ENCODE measurements around the gene MAMSTR. TPM values are rescaled to one million over a fixed set of nuclear protein-coding genes. Genes with fewer than 3 reads are reported as not detected.
"Not testable (repeated sequence)": the region's sequence is repeated elsewhere in the genome, so short reads cannot be mapped to it uniquely, and the experiment has no call there.

MAMSTR gene
- total RNA-seq, 1 experiment from 2014 or later, result 0.16 TPM

DNA sequence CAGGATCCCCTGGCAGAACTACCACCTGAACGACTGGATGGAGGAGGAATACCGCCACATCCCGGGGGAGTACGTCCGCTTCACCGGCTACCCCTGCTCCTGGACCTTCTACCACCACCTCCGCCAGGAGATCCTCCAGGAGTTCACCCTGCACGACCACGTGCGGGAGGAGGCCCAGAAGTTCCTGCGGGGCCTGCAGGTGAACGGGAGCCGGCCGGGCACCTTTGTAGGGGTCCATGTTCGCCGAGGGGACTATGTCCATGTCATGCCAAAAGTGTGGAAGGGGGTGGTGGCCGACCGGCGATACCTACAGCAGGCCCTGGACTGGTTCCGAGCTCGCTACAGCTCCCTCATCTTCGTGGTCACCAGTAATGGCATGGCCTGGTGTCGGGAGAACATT is 16.2 kb downstream of the MAMSTR start:
- Histone ChIP-seq H3K4me3 (no peak overlapping the region), H3K27ac (no peak overlapping the region), H3K36me3 (no peaks in the 10 kb centered on the region), H3K4me1 (replicated peaks) (0 out of 2 replicates have a peak, but pooled peaks cover under 1% of the 10 kb centered on the region), H3K27me3 (replicated peaks) (no peaks in the 10 kb centered on the region), H3K9me3 (replicated peaks) (no peaks in the 10 kb centered on the region)
- DNase-seq (ENCODE audit: low read depth in 1 of 2, low spot score in 2 of 2), result no peak

- Histone ChIP-seq H3K27ac (no peak overlapping the region), H3K36me3 (no peaks in the 10 kb centered on the region), H3K9me3 (replicated peaks) (no peaks in the 10 kb centered on the region), H3K4me3 (no peak overlapping the region), H3K4me1 (replicated peaks) (0 out of 2 replicates have a peak, but pooled peaks cover 4% of the 10 kb centered on the region), H3K27me3 (replicated peaks) (no peaks in the 10 kb centered on the region)
- no peak for DNase-seq (ENCODE audit: low read depth in 1 of 2, low spot score in 2 of 2)
Measured at GRCh38 chr19:48702701-48703100, 16.8 kb downstream of the MAMSTR start.

DNA sequence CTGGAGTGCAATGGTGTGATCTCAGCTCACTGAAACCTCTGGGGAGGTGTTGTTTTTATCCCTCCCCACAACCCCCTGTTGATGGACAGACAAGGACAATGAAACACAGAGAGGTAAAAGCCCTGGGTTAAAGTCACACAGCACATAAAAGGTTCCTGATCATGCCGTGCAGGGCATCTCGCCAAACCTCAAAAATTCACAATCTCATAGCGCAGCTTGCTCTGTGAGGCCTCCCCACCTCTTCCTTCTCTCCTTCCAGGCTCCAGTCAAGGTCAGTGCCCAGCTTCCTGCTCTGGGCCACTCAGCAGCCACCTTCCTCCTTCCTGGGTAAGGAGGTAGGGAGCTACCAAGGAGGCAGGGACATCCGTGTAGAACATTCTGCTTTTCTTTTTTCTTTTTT is 21.5 kb downstream of the MAMSTR start:
- H3K4me1 ChIP-seq (replicated peaks), result 0 out of 2 replicates have a peak, but pooled peaks cover 4% of the 10 kb centered on the region
- H3K27ac ChIP-seq, result no peak overlapping the region
- DNase-seq (ENCODE audit: low read depth in 1 of 2, low spot score in 2 of 2), result peak in 1 of 2 experiments; percentile 15
- H3K4me3 ChIP-seq, result no peak overlapping the region
- H3K9me3 ChIP-seq (replicated peaks), result no peaks in the 10 kb centered on the region
- H3K36me3 ChIP-seq, result no peaks in the 10 kb centered on the region
- no peaks in the 10 kb centered on the region for H3K27me3 ChIP-seq (replicated peaks)

GRCh38 chr19:48696353-48697010 is 23.0 kb downstream of the MAMSTR start:
- Histone ChIP-seq H3K27ac (no peak overlapping the region), H3K9me3 (replicated peaks) (no peaks in the 10 kb centered on the region), H3K4me3 (no peak overlapping the region), H3K27me3 (replicated peaks) (no peaks in the 10 kb centered on the region), H3K4me1 (replicated peaks) (0 out of 2 replicates have a peak, but pooled peaks cover 4% of the 10 kb centered on the region), H3K36me3 (no peaks in the 10 kb centered on the region)
- DNase-seq (ENCODE audit: low read depth in 1 of 2, low spot score in 2 of 2), result no peak

GRCh38 chr19:48695743-48696352 is 23.7 kb downstream of the MAMSTR start, which contains the start of gene FUT2:
TSS of gene FUT2 (plus strand) at chr19:48695971. CDS start at chr19:48702957, 6,986 bp downstream.
- H3K27me3 ChIP-seq (replicated peaks), result no peaks in the 10 kb centered on the region
- H3K36me3 ChIP-seq, result no peaks in the 10 kb centered on the region
- no peak within 1 kb of the TSS for H3K4me3 ChIP-seq
- no peak for DNase-seq (ENCODE audit: low read depth in 1 of 2, low spot score in 2 of 2)
- H3K9me3 ChIP-seq (replicated peaks), result no peaks in the 10 kb centered on the region
- H3K27ac ChIP-seq, result no peak within 1 kb of the TSS
- 0 out of 2 replicates have a peak, but pooled peaks cover 4% of the 10 kb centered on the region for H3K4me1 ChIP-seq (replicated peaks)

GRCh38 chr19:48693629-48694028 is 25.9 kb downstream of the MAMSTR start:
- H3K27me3 ChIP-seq (replicated peaks); H3K36me3 ChIP-seq; H3K4me3 ChIP-seq; DNase-seq (ENCODE audit: low read depth in 1 of 2, low spot score in 2 of 2); H3K4me1 ChIP-seq (replicated peaks); H3K9me3 ChIP-seq (replicated peaks); H3K27ac ChIP-seq: not testable (repeated sequence)

DNA sequence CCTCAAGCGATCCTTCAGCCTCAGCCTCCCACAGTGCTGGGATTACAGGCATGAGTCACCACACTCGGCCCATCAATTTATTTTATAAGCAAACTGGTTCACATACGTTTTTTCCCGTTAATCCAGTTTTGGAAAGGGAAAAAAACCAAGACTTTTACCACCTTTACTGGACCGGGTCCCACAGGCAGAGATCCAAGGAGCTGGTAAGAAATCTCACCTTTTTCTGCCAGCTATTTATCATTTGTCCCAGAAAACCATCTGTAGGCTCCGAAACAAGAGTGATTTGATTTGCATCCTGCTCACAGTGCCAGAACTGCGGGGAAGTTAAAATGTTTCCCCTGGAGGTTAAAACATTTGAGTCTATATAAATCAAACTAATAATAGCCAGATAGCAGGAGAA is 30.1 kb downstream of the MAMSTR start:
- Histone ChIP-seq H3K27me3 (replicated peaks) (no peaks in the 10 kb centered on the region), H3K4me1 (replicated peaks) (no peaks in the 10 kb centered on the region), H3K36me3 (no peaks in the 10 kb centered on the region), H3K9me3 (replicated peaks) (no peaks in the 10 kb centered on the region), H3K4me3 (no peak overlapping the region), H3K27ac (no peak overlapping the region)
- DNase-seq (ENCODE audit: low read depth in 1 of 2, low spot score in 2 of 2), result no peak

DNA sequence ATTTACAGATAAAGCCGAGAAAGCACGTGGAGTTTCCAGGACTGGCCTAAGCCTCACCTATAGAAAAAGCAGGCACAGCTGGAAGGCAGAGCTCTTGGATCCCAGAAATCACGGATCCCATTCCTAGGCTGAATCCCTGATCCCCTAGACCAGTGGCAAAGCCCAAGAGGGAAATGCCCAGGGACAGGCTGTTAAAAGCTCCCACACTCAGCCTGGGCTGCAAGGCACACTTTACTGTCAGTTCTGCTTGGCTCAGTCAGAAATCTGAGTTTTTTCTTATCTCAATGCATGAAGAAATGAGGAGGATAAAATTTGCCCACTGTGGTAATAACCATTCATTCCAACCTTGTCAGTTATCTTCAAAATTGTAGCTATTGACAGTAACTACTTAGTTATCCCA is 31.7 kb downstream of the MAMSTR start:
- no peak for DNase-seq (ENCODE audit: low read depth in 1 of 2, low spot score in 2 of 2)
- H3K36me3 ChIP-seq, result no peaks in the 10 kb centered on the region
- H3K27ac ChIP-seq, result no peak overlapping the region
- no peak overlapping the region for H3K4me3 ChIP-seq
- H3K9me3 ChIP-seq (replicated peaks), result no peaks in the 10 kb centered on the region
- H3K4me1 ChIP-seq (replicated peaks), result no peaks in the 10 kb centered on the region
- H3K27me3 ChIP-seq (replicated peaks), result no peaks in the 10 kb centered on the region

GRCh38 chr19:48686637-48687036 is 32.9 kb downstream of the MAMSTR start:
- H3K27me3 ChIP-seq (replicated peaks); H3K9me3 ChIP-seq (replicated peaks); H3K4me1 ChIP-seq (replicated peaks); H3K36me3 ChIP-seq; H3K4me3 ChIP-seq; H3K27ac ChIP-seq; DNase-seq (ENCODE audit: low read depth in 1 of 2, low spot score in 2 of 2): not testable (repeated sequence)

DNA sequence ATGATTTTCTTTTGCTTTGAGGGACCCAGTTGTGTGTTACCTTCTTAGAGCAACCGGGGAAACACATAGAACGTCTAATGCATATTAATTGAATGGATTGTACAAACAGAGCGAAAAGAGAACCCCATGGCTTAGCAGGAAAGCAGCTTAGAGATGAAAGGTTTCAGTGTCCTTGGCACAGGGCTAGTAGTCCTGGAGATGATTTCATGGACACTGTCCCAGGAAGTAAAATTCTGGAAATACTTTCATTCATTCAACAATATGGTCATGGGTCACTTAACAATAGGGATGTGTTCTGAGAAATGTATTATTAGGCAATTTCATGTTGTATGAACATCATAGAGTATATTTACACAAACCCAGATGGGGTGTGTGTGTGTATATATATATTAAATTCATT is 33.4 kb downstream of the MAMSTR start:
- H3K36me3 ChIP-seq, result no peaks in the 10 kb centered on the region
- H3K9me3 ChIP-seq (replicated peaks), result no peaks in the 10 kb centered on the region
- no peaks in the 10 kb centered on the region for H3K27me3 ChIP-seq (replicated peaks)
- no peak overlapping the region for H3K4me3 ChIP-seq
- no peak overlapping the region for H3K27ac ChIP-seq
- DNase-seq (ENCODE audit: low read depth in 1 of 2, low spot score in 2 of 2), result no peak
- 0 out of 2 replicates have a peak, but pooled peaks cover 2% of the 10 kb centered on the region for H3K4me1 ChIP-seq (replicated peaks)

DNA sequence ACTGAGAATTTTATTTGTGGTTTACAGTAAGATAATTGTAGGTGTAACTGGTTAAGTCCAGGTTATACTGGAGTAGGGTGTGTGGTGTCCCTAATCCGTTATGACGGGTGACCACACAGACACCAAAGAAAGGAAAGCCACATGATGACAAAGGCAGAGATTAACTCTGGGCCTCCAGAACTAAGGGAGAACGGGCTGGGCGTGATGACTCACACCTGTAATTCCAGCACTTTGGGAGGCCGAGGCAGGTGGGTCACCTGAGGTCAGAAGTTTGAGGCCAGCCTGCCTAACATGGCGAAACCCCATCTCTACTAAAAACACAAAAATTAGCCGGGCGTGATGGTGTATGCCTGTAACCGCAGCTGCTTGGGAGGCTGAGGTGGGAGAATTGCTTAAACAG is 33.9 kb downstream of the MAMSTR start:
- DNase-seq (ENCODE audit: low read depth in 1 of 2, low spot score in 2 of 2), result no peak
- no peaks in the 10 kb centered on the region for H3K36me3 ChIP-seq
- H3K27me3 ChIP-seq (replicated peaks), result no peaks in the 10 kb centered on the region
- no peak overlapping the region for H3K4me3 ChIP-seq
- 0 out of 2 replicates have a peak, but pooled peaks cover 6% of the 10 kb centered on the region for H3K4me1 ChIP-seq (replicated peaks)
- no peak overlapping the region for H3K27ac ChIP-seq
- no peaks in the 10 kb centered on the region for H3K9me3 ChIP-seq (replicated peaks)

DNA sequence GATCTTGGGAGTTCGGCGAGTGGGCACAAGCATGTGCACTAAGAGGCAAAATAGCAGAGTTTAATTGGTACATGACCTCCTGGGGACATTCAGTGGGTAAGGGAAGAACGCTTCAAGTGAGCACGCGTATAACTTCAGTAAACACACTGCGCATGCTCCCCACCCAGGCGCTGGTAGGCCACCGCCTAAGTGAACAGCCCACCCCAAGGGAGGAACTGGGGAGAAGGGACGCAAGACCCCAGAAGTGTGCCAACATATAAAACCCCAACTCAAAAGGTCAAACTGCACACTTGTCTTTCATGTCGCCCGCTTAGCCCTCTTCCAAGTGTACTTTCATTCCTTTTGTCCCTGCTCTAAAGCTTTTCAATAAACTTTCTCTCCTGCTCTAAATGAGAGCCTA is 36.2 kb downstream of the MAMSTR start:
- no peaks in the 10 kb centered on the region for H3K9me3 ChIP-seq (replicated peaks)
- H3K36me3 ChIP-seq, result no peaks in the 10 kb centered on the region
- H3K27ac ChIP-seq, result no peak overlapping the region
- DNase-seq (ENCODE audit: low read depth in 1 of 2, low spot score in 2 of 2), result no peak
- no peaks in the 10 kb centered on the region for H3K27me3 ChIP-seq (replicated peaks)
- H3K4me3 ChIP-seq, result no peak overlapping the region
- H3K4me1 ChIP-seq (replicated peaks), result 0 out of 2 replicates have a peak, but pooled peaks cover 6% of the 10 kb centered on the region

GRCh38 chr19:48681127-48681470 is 38.4 kb downstream of the MAMSTR start:
- Histone ChIP-seq H3K27ac (no peak overlapping the region), H3K27me3 (replicated peaks) (no peaks in the 10 kb centered on the region), H3K4me3 (no peak overlapping the region), H3K9me3 (replicated peaks) (no peaks in the 10 kb centered on the region), H3K36me3 (no peaks in the 10 kb centered on the region), H3K4me1 (replicated peaks) (0 out of 2 replicates have a peak, but pooled peaks cover 6% of the 10 kb centered on the region)
- no peak for DNase-seq (ENCODE audit: low read depth in 1 of 2, low spot score in 2 of 2)

GRCh38 chr19:48680436-48681126 is 38.9 kb downstream of the MAMSTR start:
- H3K36me3 ChIP-seq, result no peaks in the 10 kb centered on the region
- 0 out of 2 replicates have a peak, but pooled peaks cover 6% of the 10 kb centered on the region for H3K4me1 ChIP-seq (replicated peaks)
- no peaks in the 10 kb centered on the region for H3K9me3 ChIP-seq (replicated peaks)
- no peak for DNase-seq (ENCODE audit: low read depth in 1 of 2, low spot score in 2 of 2)
- no peak overlapping the region for H3K4me3 ChIP-seq
- H3K27me3 ChIP-seq (replicated peaks), result no peaks in the 10 kb centered on the region
- H3K27ac ChIP-seq, result no peak overlapping the region
